Thoracic aorta (tissue), 2 donors: Measurements from ENCODE around the gene NEDD9. TPM values are rescaled to one million over a fixed set of nuclear protein-coding genes. Genes with fewer than 3 reads are reported as not detected.

Experiments
- ATAC-seq: fragments of 150-250 bp; one replicate; pipeline ENCODE4 v1.8.0; 2017; ENCODE audit warnings: low read depth; ENCODE audit not compliant: insufficient number of reproducible peaks, low FRiP score
- DNase-seq: peaks from one replicate; pipeline ENCODE4 v3.0.0-alpha.2; 2020; ENCODE audit warnings: low spot score
- H3K27ac ChIP-seq, 2 donors: fragments of 200-600 bp; sonication (generic); 1 replicate in 1 of 2; 2 replicates in 1 of 2; pipeline ENCODE4 v1.5.1; 2016; ENCODE audit warnings: mild to moderate bottlenecking in 2 of 2, moderate library complexity in 2 of 2
- H3K27me3 ChIP-seq: fragments of 200-600 bp; sonication (generic); replicated peaks from 2 replicates; pipeline ENCODE4 v1.6.0; 2016; ENCODE audit warnings: mild to moderate bottlenecking; ENCODE audit not compliant: insufficient read depth
- H3K36me3 ChIP-seq: fragments of 200-600 bp; sonication (generic); one replicate; pipeline ENCODE4 v1.5.1; 2016
- H3K4me1 ChIP-seq, 2 donors: fragments of 200-600 bp; sonication (generic); 1 replicate in 1 of 2; 2 replicates in 1 of 2; pipeline versions ENCODE4 v1.5.1 to v1.6.0; 2016; ENCODE audit warnings: low read depth in 2 of 2, mild to moderate bottlenecking in 1 of 2; ENCODE audit not compliant: control insufficient read depth in 1 of 2
- H3K4me3 ChIP-seq: fragments of 200-600 bp; sonication (generic); 2 replicates; pipeline ENCODE4 v1.5.1; 2016; ENCODE audit warnings: mild to moderate bottlenecking
- H3K9me3 ChIP-seq: fragments of 200-600 bp; sonication (generic); 2 replicates; pipeline ENCODE4 v1.5.1; 2016
- total RNA-seq, 2 donors: library from RNA; depleted of rRNA; stranded (reverse); fragments of >200 nt; gene quantifications; one replicate each; pipeline versions ENCODE4 v1.1.0 to v1.2.3, GENCODE V29; 2016
- TF ChIP-seq, protein P1 (sequence below): fragments of 200-600 bp; sonication (generic); IDR thresholded peaks from one replicate; pipeline ENCODE4 v1.5.1; 2019; ENCODE audit warnings: antibody characterized with exemption

The NEDD9 gene
- total RNA-seq, 2 donors from 2014 or later, result 122 to 181 TPM

DNA sequence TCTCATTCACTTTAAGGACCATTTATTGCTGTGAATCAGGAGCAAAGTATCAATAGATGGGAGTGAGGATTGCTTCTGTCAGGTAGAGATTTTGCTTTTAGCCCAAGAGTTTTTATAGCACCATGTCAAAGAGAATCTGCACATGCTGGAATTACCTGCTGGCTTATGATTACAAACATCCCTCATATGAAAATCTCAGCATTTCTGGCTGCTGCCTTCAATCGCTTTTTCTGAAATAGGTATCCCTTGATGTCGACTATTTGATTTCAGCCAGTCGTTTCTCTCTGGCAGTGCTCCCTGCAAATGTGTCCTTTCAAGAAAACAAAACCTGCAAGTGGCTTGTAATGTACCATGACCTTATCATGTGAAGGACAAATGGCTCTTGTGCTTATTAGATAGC lies 34.5 kb upstream of the NEDD9 start:
- Histone ChIP-seq H3K36me3 (no peaks in the 10 kb centered on the region), H3K4me1 (peaks cover 15 to 38% of the 10 kb centered on the region in 2 donors), H3K27ac (no peak overlapping the region), H3K9me3 (no peaks in the 10 kb centered on the region), H3K4me3 (no peak overlapping the region), H3K27me3 (no peaks in the 10 kb centered on the region)
- DNase-seq (no peak), ATAC-seq (no peak)
- TF ChIP-seq, protein P1, sequence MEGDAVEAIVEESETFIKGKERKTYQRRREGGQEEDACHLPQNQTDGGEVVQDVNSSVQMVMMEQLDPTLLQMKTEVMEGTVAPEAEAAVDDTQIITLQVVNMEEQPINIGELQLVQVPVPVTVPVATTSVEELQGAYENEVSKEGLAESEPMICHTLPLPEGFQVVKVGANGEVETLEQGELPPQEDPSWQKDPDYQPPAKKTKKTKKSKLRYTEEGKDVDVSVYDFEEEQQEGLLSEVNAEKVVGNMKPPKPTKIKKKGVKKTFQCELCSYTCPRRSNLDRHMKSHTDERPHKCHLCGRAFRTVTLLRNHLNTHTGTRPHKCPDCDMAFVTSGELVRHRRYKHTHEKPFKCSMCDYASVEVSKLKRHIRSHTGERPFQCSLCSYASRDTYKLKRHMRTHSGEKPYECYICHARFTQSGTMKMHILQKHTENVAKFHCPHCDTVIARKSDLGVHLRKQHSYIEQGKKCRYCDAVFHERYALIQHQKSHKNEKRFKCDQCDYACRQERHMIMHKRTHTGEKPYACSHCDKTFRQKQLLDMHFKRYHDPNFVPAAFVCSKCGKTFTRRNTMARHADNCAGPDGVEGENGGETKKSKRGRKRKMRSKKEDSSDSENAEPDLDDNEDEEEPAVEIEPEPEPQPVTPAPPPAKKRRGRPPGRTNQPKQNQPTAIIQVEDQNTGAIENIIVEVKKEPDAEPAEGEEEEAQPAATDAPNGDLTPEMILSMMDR, result no peak

- no peaks in the 10 kb centered on the region for H3K27me3 ChIP-seq
- no peaks in the 10 kb centered on the region for H3K9me3 ChIP-seq
- DNase-seq, result no peak
- ATAC-seq, result no peak
- H3K36me3 ChIP-seq, result no peaks in the 10 kb centered on the region
- H3K4me3 ChIP-seq, result no peak overlapping the region
- H3K4me1 ChIP-seq, result peaks cover 21 to 43% of the 10 kb centered on the region in 2 donors
- TF ChIP-seq, protein P1, result no peak
- no peak overlapping the region for H3K27ac ChIP-seq
Observed at GRCh38 chr6:11265932-11266331, 33.5 kb upstream of the NEDD9 start.

- no peaks in the 10 kb centered on the region for H3K36me3 ChIP-seq
- peak overlapping the region; percentile 77 to 83 for H3K27ac ChIP-seq
- H3K4me1 ChIP-seq, result peaks cover 21 to 32% of the 10 kb centered on the region in 2 donors
- H3K27me3 ChIP-seq, result no peaks in the 10 kb centered on the region
- TF ChIP-seq, protein P1, result no peak
- no peak overlapping the region for H3K4me3 ChIP-seq
- H3K9me3 ChIP-seq, result no peaks in the 10 kb centered on the region
- DNase-seq (no peak), ATAC-seq (no peak)
Observed at GRCh38 chr6:11264100-11264499, 31.6 kb upstream of the NEDD9 start.

DNA sequence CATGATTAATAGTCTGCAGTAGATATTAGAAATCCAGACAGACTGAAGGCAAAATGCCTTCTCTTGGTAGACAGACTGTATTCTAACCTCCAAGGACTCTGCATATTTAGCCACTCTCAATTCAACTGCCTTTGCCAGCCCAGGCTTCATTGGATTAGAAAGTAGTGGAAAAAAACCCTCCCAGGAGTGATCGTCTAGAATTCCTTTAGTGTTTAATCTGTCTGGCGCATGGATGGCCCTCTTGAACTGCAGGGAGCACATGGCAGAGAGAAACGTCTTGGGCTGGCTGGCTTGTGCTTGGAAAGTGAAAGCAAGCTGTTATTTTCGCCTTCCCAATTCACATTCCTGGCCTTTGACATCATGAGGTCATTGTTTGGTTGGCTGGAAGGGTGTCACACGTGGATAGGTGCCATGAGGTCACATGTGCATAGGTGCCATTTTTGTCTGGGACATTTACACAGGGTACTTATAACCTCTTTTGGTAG lies 30.9 kb upstream of the NEDD9 start:
- peaks cover 21 to 32% of the 10 kb centered on the region in 2 donors for H3K4me1 ChIP-seq
- no peak overlapping the region for H3K4me3 ChIP-seq
- H3K36me3 ChIP-seq, result no peaks in the 10 kb centered on the region
- H3K9me3 ChIP-seq, result no peaks in the 10 kb centered on the region
- DNase-seq (peak; percentile 67), ATAC-seq (peak; percentile 91)
- TF ChIP-seq, protein P1, result no peak
- H3K27ac ChIP-seq, result peak overlapping the region; percentile 77 to 83
- H3K27me3 ChIP-seq, result no peaks in the 10 kb centered on the region

GRCh38 chr6:11262242-11262641 lies 29.8 kb upstream of the NEDD9 start:
- TF ChIP-seq, protein P1, result no peak
- Histone ChIP-seq H3K9me3 (no peaks in the 10 kb centered on the region), H3K27ac (peak overlapping the region; percentile 77 to 83), H3K4me3 (no peak overlapping the region), H3K27me3 (no peaks in the 10 kb centered on the region), H3K4me1 (peaks cover 21 to 32% of the 10 kb centered on the region in 2 donors), H3K36me3 (no peaks in the 10 kb centered on the region)
- ATAC-seq (no peak), DNase-seq (no peak)
